ENCODE data around the gene NDUFAF5. TPM values are rescaled to one million over a fixed set of nuclear protein-coding genes. Genes with fewer than 3 reads are reported as not detected.
"Not testable (repeated sequence)": the region's sequence is repeated elsewhere in the genome, so short reads cannot be mapped to it uniquely, and the experiment has no call there.

NDUFAF5 gene
- total RNA-seq, 3 donors from 2014 or later, result 25.5 to 28.6 (median 26.4) TPM

DNA sequence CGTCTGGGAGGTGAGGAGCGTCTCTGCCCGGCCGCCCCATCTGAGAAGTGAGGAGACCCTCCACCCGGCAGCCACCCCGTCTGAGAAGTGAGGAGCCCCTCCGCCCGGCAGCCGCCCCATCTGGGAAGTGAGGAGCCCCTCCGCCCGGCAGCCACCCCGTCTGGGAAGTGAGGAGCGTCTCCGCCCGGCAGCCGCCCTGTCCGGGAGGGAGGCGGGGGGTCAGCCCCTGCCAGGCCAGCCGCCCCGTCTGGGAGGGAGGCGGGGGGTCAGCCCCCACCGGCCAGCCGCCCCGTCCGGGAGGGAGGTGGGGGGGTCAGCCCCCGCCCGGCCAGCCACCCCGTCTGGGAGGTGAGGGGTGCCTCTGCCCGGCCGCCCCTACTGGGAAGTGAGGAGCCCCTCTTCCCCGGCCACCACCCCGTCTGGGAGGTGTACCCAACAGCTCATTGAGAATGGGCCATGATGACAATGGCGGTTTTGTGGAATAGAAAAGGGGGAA is 24.3 kb upstream of the NDUFAF5 start:
- H3K27me3 Mint-ChIP-seq (ENCODE audit: low read depth); H3K4me1 Mint-ChIP-seq (ENCODE audit: low read depth); H3K4me3 Mint-ChIP-seq; H3K9me3 Mint-ChIP-seq; ATAC-seq; DNase-seq: not testable (repeated sequence)
- H3K36me3 Mint-ChIP-seq (ENCODE audit: insufficient read depth), result peaks cover 31% of the 10 kb centered on the region

DNA sequence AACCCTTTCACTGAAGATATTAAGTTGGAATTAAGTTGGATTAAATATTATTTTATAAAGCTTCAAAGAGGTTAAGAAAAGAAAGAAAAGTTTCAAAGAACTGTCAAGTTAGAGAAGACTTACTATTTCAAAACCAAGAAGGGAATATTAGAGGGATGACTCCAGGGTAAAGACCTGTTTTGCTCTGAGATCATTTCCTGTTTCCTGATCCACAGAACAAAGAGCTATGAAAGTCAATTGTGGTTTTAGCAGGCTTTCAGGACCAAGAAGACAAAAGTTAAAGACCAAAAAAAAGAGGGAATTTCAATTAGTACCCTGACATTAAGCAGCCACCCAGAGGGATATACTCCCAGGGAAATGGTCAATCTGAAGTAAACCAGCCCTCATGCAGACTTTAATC is 19.5 kb upstream of the NDUFAF5 start:
- Mint-ChIP-seq H3K4me3 (no peak overlapping the region), H3K36me3 (ENCODE audit: insufficient read depth) (peaks cover 43% of the 10 kb centered on the region)

DNA sequence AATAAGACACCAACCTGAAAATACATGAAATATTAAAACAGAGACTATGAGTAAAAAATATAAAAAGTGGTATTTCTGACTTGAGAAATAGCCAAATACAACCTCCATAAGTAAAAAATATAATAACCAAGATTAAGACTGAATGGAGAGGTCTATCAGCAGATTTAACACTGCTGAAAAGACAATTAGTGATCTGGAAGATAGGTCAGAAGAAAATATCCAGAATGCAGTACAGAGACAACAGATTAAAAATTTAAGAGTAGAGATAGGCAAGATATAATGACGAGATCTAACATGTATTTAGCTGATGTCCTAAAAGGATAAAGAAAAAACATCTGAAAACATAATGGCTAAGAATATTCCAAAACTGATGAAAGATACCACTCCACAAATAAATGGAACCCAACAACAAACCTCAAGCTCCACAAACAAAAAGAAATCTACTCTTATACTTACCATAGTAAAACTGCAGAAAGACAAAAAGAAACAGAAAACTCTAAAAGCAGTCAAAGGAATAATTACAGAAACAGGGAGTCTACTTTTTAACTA is 18.9 kb upstream of the NDUFAF5 start:
- Mint-ChIP-seq H3K9me3 (peaks cover 12% of the 10 kb centered on the region), H3K4me1 (ENCODE audit: low read depth) (peaks cover 3% of the 10 kb centered on the region), H3K4me3 (no peak overlapping the region), H3K27me3 (ENCODE audit: low read depth) (no peaks in the 10 kb centered on the region), H3K36me3 (ENCODE audit: insufficient read depth) (peaks cover 45% of the 10 kb centered on the region)
- DNase-seq (no peak), ATAC-seq (no peak)

More for the DNA sequence above, 19.5 kb upstream of the NDUFAF5 start:
- ATAC-seq, result no peak
- Mint-ChIP-seq H3K9me3 (peaks cover 12% of the 10 kb centered on the region), H3K27me3 (ENCODE audit: low read depth) (no peaks in the 10 kb centered on the region), H3K4me1 (ENCODE audit: low read depth) (peaks cover 3% of the 10 kb centered on the region)
- no peak for DNase-seq

GRCh38 chr20:13770141-13770540 is 14.7 kb upstream of the NDUFAF5 start:
- H3K4me3 Mint-ChIP-seq, result no peak overlapping the region

GRCh38 chr20:13771853-13772453 is 12.9 kb upstream of the NDUFAF5 start:
- H3K27me3 Mint-ChIP-seq (ENCODE audit: low read depth), result no peaks in the 10 kb centered on the region
- no peak overlapping the region for H3K4me3 Mint-ChIP-seq
- DNase-seq, result no peak
- H3K4me1 Mint-ChIP-seq (ENCODE audit: low read depth), result peaks cover 11% of the 10 kb centered on the region
- peaks cover 2% of the 10 kb centered on the region for H3K9me3 Mint-ChIP-seq
- H3K36me3 Mint-ChIP-seq (ENCODE audit: insufficient read depth), result peaks cover 49% of the 10 kb centered on the region
- ATAC-seq, result no peak

More at GRCh38 chr20:13770141-13770540, 14.7 kb upstream of the NDUFAF5 start:
- ATAC-seq, result no peak
- Mint-ChIP-seq H3K4me1 (ENCODE audit: low read depth) (peaks cover 5% of the 10 kb centered on the region), H3K9me3 (peaks cover 12% of the 10 kb centered on the region), H3K36me3 (ENCODE audit: insufficient read depth) (peaks cover 55% of the 10 kb centered on the region), H3K27me3 (ENCODE audit: low read depth) (no peaks in the 10 kb centered on the region)
- no peak for DNase-seq

DNA sequence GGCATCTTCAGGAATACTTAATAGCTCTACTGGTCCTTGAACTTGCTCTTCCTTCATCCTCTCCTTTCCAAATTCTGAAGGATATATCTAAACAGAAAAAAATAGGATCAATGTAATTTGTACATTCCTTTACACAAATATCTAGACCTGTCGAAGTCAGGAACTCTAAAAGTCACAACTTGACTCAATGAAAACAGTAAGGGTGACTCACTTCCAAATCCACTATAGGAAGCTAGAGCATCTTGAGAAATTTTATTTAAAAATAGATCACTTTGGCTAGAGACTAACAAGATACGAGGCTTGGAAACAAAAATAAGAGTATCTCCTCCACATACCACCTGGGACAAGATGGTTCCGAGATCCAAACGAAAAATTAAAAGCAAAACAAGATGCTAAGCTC is 12.3 kb upstream of the NDUFAF5 start:
- Mint-ChIP-seq H3K4me3 (no peak overlapping the region), H3K27me3 (ENCODE audit: low read depth) (no peaks in the 10 kb centered on the region), H3K9me3 (no peaks in the 10 kb centered on the region), H3K4me1 (ENCODE audit: low read depth) (peaks cover 17% of the 10 kb centered on the region), H3K36me3 (ENCODE audit: insufficient read depth) (peaks cover 48% of the 10 kb centered on the region)
- DNase-seq (no peak), ATAC-seq (no peak)

DNA sequence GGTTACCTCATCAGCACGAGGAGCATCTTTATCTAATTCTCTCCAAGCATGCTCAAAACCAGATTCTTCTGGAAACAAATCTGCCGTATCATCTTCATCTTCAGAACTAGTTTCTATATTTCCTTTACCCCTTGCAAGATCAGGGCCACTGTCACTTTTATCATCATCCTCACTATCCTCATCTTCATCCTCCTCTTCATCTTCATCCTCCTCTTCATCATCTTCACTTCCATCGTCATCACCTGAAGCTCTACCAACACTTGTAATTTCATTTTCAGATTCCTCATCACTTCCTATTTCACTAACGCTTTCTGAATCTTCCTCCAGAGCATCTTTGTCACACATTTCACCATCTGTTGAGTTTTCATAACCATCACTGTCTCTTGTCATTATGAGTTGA is 9.0 kb upstream of the NDUFAF5 start:
- DNase-seq, result no peak
- peaks cover 37% of the 10 kb centered on the region for H3K4me1 Mint-ChIP-seq (ENCODE audit: low read depth)
- peaks cover 47% of the 10 kb centered on the region for H3K36me3 Mint-ChIP-seq (ENCODE audit: insufficient read depth)
- no peaks in the 10 kb centered on the region for H3K27me3 Mint-ChIP-seq (ENCODE audit: low read depth)
- no peaks in the 10 kb centered on the region for H3K9me3 Mint-ChIP-seq
- ATAC-seq, result no peak
- no peak overlapping the region for H3K4me3 Mint-ChIP-seq

GRCh38 chr20:13777171-13777601 is 7.6 kb upstream of the NDUFAF5 start:
- peak; percentile 84 to 88 for ATAC-seq
- H3K36me3 Mint-ChIP-seq (ENCODE audit: insufficient read depth), result peaks cover 45% of the 10 kb centered on the region
- H3K9me3 Mint-ChIP-seq, result no peaks in the 10 kb centered on the region
- peaks cover 39% of the 10 kb centered on the region for H3K4me1 Mint-ChIP-seq (ENCODE audit: low read depth)
- no peak for DNase-seq
- H3K27me3 Mint-ChIP-seq (ENCODE audit: low read depth), result no peaks in the 10 kb centered on the region
- no peak overlapping the region for H3K4me3 Mint-ChIP-seq

GRCh38 chr20:13778827-13779226 is 6.0 kb upstream of the NDUFAF5 start:
- H3K36me3 Mint-ChIP-seq (ENCODE audit: insufficient read depth), result peaks cover 45% of the 10 kb centered on the region
- H3K4me1 Mint-ChIP-seq (ENCODE audit: low read depth), result peaks cover 51% of the 10 kb centered on the region
- H3K27me3 Mint-ChIP-seq (ENCODE audit: low read depth), result no peaks in the 10 kb centered on the region

DNA sequence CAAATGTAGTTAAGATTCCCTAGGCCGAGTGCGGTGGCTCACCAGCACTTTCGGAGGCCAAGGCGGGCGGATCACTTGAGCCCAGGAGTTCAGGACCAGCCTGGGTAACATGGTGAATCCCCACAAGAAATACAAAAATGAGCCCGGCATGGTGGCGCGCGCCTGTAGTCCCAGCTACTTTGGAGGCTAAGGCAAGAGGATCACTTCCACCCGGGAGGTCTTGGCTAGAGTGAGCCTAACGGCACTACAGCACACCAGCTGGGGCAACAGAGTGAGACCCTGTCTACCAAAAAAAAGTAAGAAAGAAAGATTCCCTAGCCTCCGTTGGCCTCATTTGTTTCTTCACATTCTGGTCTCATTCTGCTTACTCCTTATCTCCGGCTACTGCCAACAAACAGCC is 1.3 kb upstream of the NDUFAF5 start:
- no peaks in the 10 kb centered on the region for H3K27me3 Mint-ChIP-seq (ENCODE audit: low read depth)
- H3K9me3 Mint-ChIP-seq, result no peaks in the 10 kb centered on the region
- peaks cover 27% of the 10 kb centered on the region for H3K36me3 Mint-ChIP-seq (ENCODE audit: insufficient read depth)
- ATAC-seq, result no peak
- H3K4me1 Mint-ChIP-seq (ENCODE audit: low read depth), result peaks cover 57% of the 10 kb centered on the region
- DNase-seq, result no peak
- peak overlapping the region; percentile 94 for H3K4me3 Mint-ChIP-seq

More at GRCh38 chr20:13778827-13779226, 6.0 kb upstream of the NDUFAF5 start:
- no peak for ATAC-seq
- DNase-seq, result no peak
- Mint-ChIP-seq H3K4me3 (no peak overlapping the region), H3K9me3 (no peaks in the 10 kb centered on the region)

- ATAC-seq (peak; percentile 13 to 28), DNase-seq (peak; percentile 7)
- peaks cover 55% of the 10 kb centered on the region for H3K4me1 Mint-ChIP-seq (ENCODE audit: low read depth)
- no peaks in the 10 kb centered on the region for H3K9me3 Mint-ChIP-seq
- H3K27me3 Mint-ChIP-seq (ENCODE audit: low read depth), result no peaks in the 10 kb centered on the region
- H3K4me3 Mint-ChIP-seq, result peak overlapping the region; percentile 94
- H3K36me3 Mint-ChIP-seq (ENCODE audit: insufficient read depth), result peaks cover 27% of the 10 kb centered on the region
These were observed 446 bp upstream of the NDUFAF5 start for GRCh38 chr20:13784271-13784892.

- H3K27me3 Mint-ChIP-seq (ENCODE audit: low read depth), result no peaks in the 10 kb centered on the region
- peak overlapping the region; percentile 94 for H3K4me3 Mint-ChIP-seq
- peaks cover 34% of the 10 kb centered on the region for H3K36me3 Mint-ChIP-seq (ENCODE audit: insufficient read depth)
- ATAC-seq, result no peak
- peaks cover 45% of the 10 kb centered on the region for H3K4me1 Mint-ChIP-seq (ENCODE audit: low read depth)
- DNase-seq, result no peak
- no peaks in the 10 kb centered on the region for H3K9me3 Mint-ChIP-seq
These were observed 1.5 kb downstream of the NDUFAF5 start for GRCh38 chr20:13786143-13786828.

DNA sequence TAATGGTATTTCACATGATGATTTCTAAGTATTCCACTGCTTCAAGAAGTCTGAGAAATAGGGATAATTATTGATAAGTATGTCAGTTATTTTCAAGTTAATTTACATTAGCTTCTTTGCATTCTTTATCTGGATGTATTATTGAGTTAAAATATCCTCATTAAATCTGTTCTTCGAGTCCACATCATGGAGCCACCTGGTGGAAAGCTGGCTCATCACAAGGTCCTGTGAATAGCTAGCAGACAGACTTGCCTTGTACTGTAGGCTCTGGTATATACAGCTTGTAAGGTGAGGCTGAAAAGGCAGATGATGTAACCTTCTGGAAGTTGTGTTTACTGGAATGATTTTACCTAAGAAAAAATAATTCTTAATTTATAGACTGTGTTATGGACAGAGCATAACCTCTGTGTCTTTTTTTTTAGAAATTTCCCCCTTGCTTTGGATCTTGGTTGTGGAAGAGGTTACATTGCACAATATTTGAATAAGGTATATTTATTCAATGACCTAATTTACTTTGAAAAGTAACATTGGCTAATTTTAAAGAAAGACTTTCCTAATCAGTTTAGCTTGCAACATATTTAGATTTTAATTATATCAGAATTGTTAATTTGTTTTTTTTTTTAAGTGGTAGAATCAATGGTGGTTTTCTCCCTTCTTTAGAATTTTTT is 3.5 kb downstream of the NDUFAF5 start:
- Mint-ChIP-seq H3K4me1 (ENCODE audit: low read depth) (peaks cover 35% of the 10 kb centered on the region), H3K4me3 (no peak overlapping the region), H3K9me3 (no peaks in the 10 kb centered on the region), H3K36me3 (ENCODE audit: insufficient read depth) (peaks cover 30% of the 10 kb centered on the region), H3K27me3 (ENCODE audit: low read depth) (no peaks in the 10 kb centered on the region)
- DNase-seq, result peak; percentile 18
- no peak for ATAC-seq

DNA sequence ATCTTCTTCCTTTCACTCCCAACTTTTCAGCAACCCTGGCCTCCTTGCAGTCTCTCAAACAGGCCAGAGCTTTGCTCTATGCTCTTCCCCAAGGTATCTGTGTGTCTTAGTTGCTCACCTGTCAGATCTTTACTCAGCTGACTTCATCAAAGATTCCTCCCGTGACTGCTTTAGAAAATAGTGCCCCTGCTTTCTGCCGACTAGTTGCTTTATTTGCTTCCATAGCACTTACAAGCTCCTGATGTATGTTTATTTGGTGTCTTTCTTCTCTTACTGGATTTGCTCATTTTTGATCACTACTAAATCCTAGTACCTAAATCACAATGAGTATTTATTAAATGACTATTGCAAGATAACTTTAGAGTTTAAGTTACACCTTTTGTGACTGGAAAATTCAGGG is 5.9 kb downstream of the NDUFAF5 start:
- no peaks in the 10 kb centered on the region for H3K27me3 Mint-ChIP-seq (ENCODE audit: low read depth)
- DNase-seq (no peak), ATAC-seq (no peak)
- H3K4me1 Mint-ChIP-seq (ENCODE audit: low read depth), result peaks cover 25% of the 10 kb centered on the region
- H3K9me3 Mint-ChIP-seq, result no peaks in the 10 kb centered on the region
- no peak overlapping the region for H3K4me3 Mint-ChIP-seq
- peaks cover 39% of the 10 kb centered on the region for H3K36me3 Mint-ChIP-seq (ENCODE audit: insufficient read depth)

All from activated T-cell treated with anti-CD3 and anti-CD28 coated beads, Interleukin-2, amount 50 U/mL, for 4 hours (primary cell).